Measurements from ENCODE around the gene PTPRU.

The PTPRU gene

GRCh38 chr1:29275435-29275834, 39.1 kb downstream of the PTPRU start:
- H3K4me1 ChIP-seq (ENCODE audit: control insufficient read depth, insufficient read depth, low read length), result no peaks in the 10 kb centered on the region
- no peak for TF ChIP-seq PRDM6 (tag by site-specific recombination; IDR thresholded peaks at IDR 0.05)
- TF ChIP-seq MZF1 (tag by site-specific recombination; IDR thresholded peaks at IDR 0.05; ENCODE audit: borderline replicate concordance), result no peak
- no peak for TF ChIP-seq ZBTB10 (tag by site-specific recombination; IDR thresholded peaks at IDR 0.05)
- TF ChIP-seq ZNF560 (tag by site-specific recombination; IDR thresholded peaks at IDR 0.05; ENCODE audit: borderline replicate concordance), result no peak
- H3K9me3 ChIP-seq (ENCODE audit: control insufficient read depth, insufficient read depth, low read depth, low read length), result no peaks in the 10 kb centered on the region
- no peak overlapping the region for H3K4me3 ChIP-seq (ENCODE audit: low read depth, low read length)
- CTCF ChIA-PET, result no interaction called here
- no peak overlapping the region for H3K27ac ChIP-seq (ENCODE audit: extremely low read depth, low read depth, low read length)
- POLR2A ChIA-PET, result no interaction called here
- peaks cover 3 to 56% of the 10 kb centered on the region in 2 experiments; a peak in 2 of 3 replicates for H3K36me3 ChIP-seq (ENCODE audit: control insufficient read depth in 2 of 2, insufficient read depth in 1 of 2, low read length in 2 of 2)

GRCh38 chr1:29278124-29278523, 41.8 kb downstream of the PTPRU start:
- TF ChIP-seq ZNF423 (tag by site-specific recombination; IDR thresholded peaks at IDR 0.05) (no peak), HOXA7 (CRISPR knock-in tag; IDR thresholded peaks at IDR 0.05; ENCODE audit: borderline replicate concordance) (no peak)
- Histone ChIP-seq H3K4me3 (ENCODE audit: low read depth, low read length) (no peak overlapping the region), H3K36me3 (ENCODE audit: control insufficient read depth in 2 of 2, insufficient read depth in 1 of 2, low read length in 2 of 2) (peaks cover 3 to 70% of the 10 kb centered on the region in 2 experiments; a peak in 2 of 3 replicates), H3K27ac (ENCODE audit: extremely low read depth, low read depth, low read length) (no peak overlapping the region), H3K9me3 (ENCODE audit: control insufficient read depth, insufficient read depth, low read depth, low read length) (no peaks in the 10 kb centered on the region), H3K4me1 (ENCODE audit: control insufficient read depth, insufficient read depth, low read length) (no peaks in the 10 kb centered on the region)
- ChIA-PET POLR2A (no interaction called here), CTCF (no interaction called here)

- ChIA-PET POLR2A (no interaction called here), CTCF (no interaction called here)
- Histone ChIP-seq H3K36me3 (ENCODE audit: control insufficient read depth in 2 of 2, insufficient read depth in 1 of 2, low read length in 2 of 2) (peaks cover 3 to 75% of the 10 kb centered on the region in 2 experiments; a peak in 2 of 3 replicates), H3K4me1 (ENCODE audit: control insufficient read depth, insufficient read depth, low read length) (no peaks in the 10 kb centered on the region), H3K4me3 (ENCODE audit: low read depth, low read length) (no peak overlapping the region), H3K9me3 (ENCODE audit: control insufficient read depth, insufficient read depth, low read depth, low read length) (no peaks in the 10 kb centered on the region), H3K27ac (ENCODE audit: extremely low read depth, low read depth, low read length) (no peak overlapping the region)
- no peak for TF ChIP-seq CTCF (tag by site-specific recombination; IDR thresholded peaks at IDR 0.05)
- TF ChIP-seq RBAK (tag by site-specific recombination; IDR thresholded peaks at IDR 0.05), result no peak
- TF ChIP-seq HOXC10 (CRISPR knock-in tag; IDR thresholded peaks at IDR 0.05), result no peak
- TF ChIP-seq ZNF645 (tag by site-specific recombination; IDR thresholded peaks at IDR 0.05), result no peak
- TF ChIP-seq ZNF23 (tag by site-specific recombination; IDR thresholded peaks at IDR 0.05; ENCODE audit: borderline replicate concordance), result no peak
- no peak for TF ChIP-seq ZNF580 (tag by site-specific recombination; IDR thresholded peaks at IDR 0.05)
- no peak for TF ChIP-seq ZNF221 (tag by site-specific recombination; IDR thresholded peaks at IDR 0.05; ENCODE audit: borderline replicate concordance)
- TF ChIP-seq ZNF292 (tag by site-specific recombination; IDR thresholded peaks at IDR 0.05; ENCODE audit: borderline replicate concordance, low read depth), result no peak
- no peak for TF ChIP-seq ZSCAN16 (tag by site-specific recombination; IDR thresholded peaks at IDR 0.05)
- no peak for TF ChIP-seq ZFP37 (tag by site-specific recombination; IDR thresholded peaks at IDR 0.05)
- no peak for TF ChIP-seq ELK4 (IDR thresholded peaks at IDR 0.05; ENCODE audit: borderline replicate concordance, low read depth, low read length)
- no peak for TF ChIP-seq ZNF394 (tag by site-specific recombination; IDR thresholded peaks at IDR 0.05; ENCODE audit: borderline replicate concordance)
- no peak for TF ChIP-seq GFI1B (tag by site-specific recombination; IDR thresholded peaks at IDR 0.05)
These were observed 43.1 kb downstream of the PTPRU start for GRCh38 chr1:29279406-29279805.
